Measurements from ENCODE around the gene WDFY3.
A peak's percentile ranks its signal among the peaks of the same experiment; 100 is the strongest.

WDFY3 gene

GRCh38 chr4:84856468-84857049 is 109.9 kb downstream of the WDFY3 start:
- TF ChIP-seq, protein P1, sequence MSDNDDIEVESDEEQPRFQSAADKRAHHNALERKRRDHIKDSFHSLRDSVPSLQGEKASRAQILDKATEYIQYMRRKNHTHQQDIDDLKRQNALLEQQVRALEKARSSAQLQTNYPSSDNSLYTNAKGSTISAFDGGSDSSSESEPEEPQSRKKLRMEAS (IDR thresholded peaks at IDR 0.05): no peak
- TF ChIP-seq USF1 (IDR thresholded peaks at IDR 0.05): no peak
- no peak for TF ChIP-seq CEBPB (IDR thresholded peaks at IDR 0.05)
- no peak for TF ChIP-seq FOXM1 (IDR thresholded peaks at IDR 0.05; ENCODE audit: borderline replicate concordance, low read depth)
- no peak for TF ChIP-seq TCF12 (IDR thresholded peaks at IDR 0.05; ENCODE audit: low read depth)
- TF ChIP-seq EGR1 (IDR thresholded peaks at IDR 0.05): no peak
- TF ChIP-seq RAD21 (IDR thresholded peaks at IDR 0.05; ENCODE audit: low read depth): no peak
- TF ChIP-seq EP300 (IDR thresholded peaks at IDR 0.05; ENCODE audit: borderline replicate concordance): no peak
- TF ChIP-seq REST (IDR thresholded peaks at IDR 0.05; ENCODE audit: low read depth): no peak
- TF ChIP-seq TAF1 (IDR thresholded peaks at IDR 0.05; ENCODE audit: low read depth): no peak
- no peak for TF ChIP-seq YY1 (IDR thresholded peaks at IDR 0.05; ENCODE audit: low read depth)
- no peak for TF ChIP-seq CREB1 (IDR thresholded peaks at IDR 0.05; ENCODE audit: low read depth)
- TF ChIP-seq NFIC (IDR thresholded peaks at IDR 0.05): no peak
- TF ChIP-seq TEAD4 (IDR thresholded peaks at IDR 0.05): no peak
- no peak for TF ChIP-seq ZBTB7A (IDR thresholded peaks at IDR 0.05; ENCODE audit: low read depth)

- TF ChIP-seq USF1 (IDR thresholded peaks at IDR 0.05) (no peak), TCF12 (IDR thresholded peaks at IDR 0.05; ENCODE audit: low read depth) (no peak), EP300 (IDR thresholded peaks at IDR 0.05; ENCODE audit: borderline replicate concordance) (no peak), EGR1 (IDR thresholded peaks at IDR 0.05) (no peak), TEAD4 (IDR thresholded peaks at IDR 0.05) (no peak), YY1 (IDR thresholded peaks at IDR 0.05; ENCODE audit: low read depth) (no peak), CREB1 (IDR thresholded peaks at IDR 0.05; ENCODE audit: low read depth) (no peak), REST (IDR thresholded peaks at IDR 0.05; ENCODE audit: low read depth) (no peak), RAD21 (IDR thresholded peaks at IDR 0.05; ENCODE audit: low read depth) (no peak), TAF1 (IDR thresholded peaks at IDR 0.05; ENCODE audit: low read depth) (no peak), CEBPB (IDR thresholded peaks at IDR 0.05) (no peak), FOXM1 (IDR thresholded peaks at IDR 0.05; ENCODE audit: borderline replicate concordance, low read depth) (no peak)
- TF ChIP-seq, protein P1 (IDR thresholded peaks at IDR 0.05): no peak
Measured at GRCh38 chr4:84855774-84856173, 110.7 kb downstream of the WDFY3 start.

DNA sequence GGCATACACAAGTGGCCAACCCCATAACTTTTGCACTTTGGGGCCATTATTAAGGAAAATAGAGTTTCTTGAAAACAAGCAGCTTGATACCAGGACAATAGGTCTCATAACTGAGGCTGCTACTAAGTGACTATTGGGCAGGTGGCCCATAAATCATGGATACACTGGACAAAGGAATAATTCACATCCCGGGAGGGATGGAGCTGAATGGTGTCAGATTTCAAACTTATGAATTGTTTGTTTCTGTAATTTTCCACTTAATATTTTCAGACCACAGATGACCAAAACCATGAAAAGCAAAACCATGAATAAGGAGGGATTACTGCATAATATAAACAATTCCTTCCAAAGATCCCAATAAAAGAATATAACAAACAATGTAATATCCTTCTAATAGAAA is 114.4 kb downstream of the WDFY3 start:
- peak; percentile 60; the same call in 1 of the 2 replicates for TF ChIP-seq EP300 (IDR thresholded peaks at IDR 0.05; ENCODE audit: borderline replicate concordance)
- TF ChIP-seq, protein P1 (IDR thresholded peaks at IDR 0.05): no peak
- TF ChIP-seq NFIC (IDR thresholded peaks at IDR 0.05): no peak
- peak; percentile 28; the same call in 1 of the 2 replicates for TF ChIP-seq TEAD4 (IDR thresholded peaks at IDR 0.05)
- no peak for TF ChIP-seq TAF1 (IDR thresholded peaks at IDR 0.05; ENCODE audit: low read depth)
- TF ChIP-seq TCF12 (IDR thresholded peaks at IDR 0.05; ENCODE audit: low read depth): peak; percentile 70
- TF ChIP-seq EGR1 (IDR thresholded peaks at IDR 0.05): no peak
- TF ChIP-seq USF1 (IDR thresholded peaks at IDR 0.05): no peak
- no peak for TF ChIP-seq ZBTB7A (IDR thresholded peaks at IDR 0.05; ENCODE audit: low read depth)
- no peak for TF ChIP-seq CREB1 (IDR thresholded peaks at IDR 0.05; ENCODE audit: low read depth)

DNA sequence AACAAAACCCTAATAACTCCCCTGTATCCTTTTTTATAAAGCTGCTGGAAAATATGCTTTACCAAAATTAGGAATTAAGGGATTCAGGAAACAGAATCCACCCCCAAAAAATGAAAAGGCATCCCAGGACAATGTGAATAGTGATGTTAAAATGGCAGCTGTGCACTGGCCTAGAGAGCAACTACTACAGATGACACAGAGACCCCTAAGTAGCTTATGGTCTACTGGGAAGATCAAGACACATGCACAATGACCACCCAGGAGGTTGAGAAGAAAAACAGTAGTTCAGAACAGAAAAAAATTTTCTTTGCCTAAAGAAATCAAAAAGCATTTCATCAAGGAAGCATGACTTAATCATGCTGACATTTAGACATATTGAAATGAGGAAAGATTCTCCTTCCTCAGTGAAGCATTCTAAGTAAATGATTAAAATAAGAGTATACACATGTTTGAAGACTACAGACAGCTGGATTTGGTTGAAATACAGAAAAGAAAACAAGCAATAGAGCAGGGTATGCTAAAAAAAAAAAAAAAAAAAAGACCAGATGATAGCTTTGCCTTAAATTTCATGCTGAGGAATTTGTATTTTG is 117.3 kb downstream of the WDFY3 start:
- TF ChIP-seq FOXM1 (IDR thresholded peaks at IDR 0.05; ENCODE audit: borderline replicate concordance, low read depth): no peak
- no peak for TF ChIP-seq EGR1 (IDR thresholded peaks at IDR 0.05)
- TF ChIP-seq, protein P1 (IDR thresholded peaks at IDR 0.05): no peak
- no peak for TF ChIP-seq USF1 (IDR thresholded peaks at IDR 0.05)
- TF ChIP-seq CEBPB (IDR thresholded peaks at IDR 0.05): no peak
- TF ChIP-seq REST (IDR thresholded peaks at IDR 0.05; ENCODE audit: low read depth): no peak
- TF ChIP-seq TCF12 (IDR thresholded peaks at IDR 0.05; ENCODE audit: low read depth): no peak
- TF ChIP-seq TAF1 (IDR thresholded peaks at IDR 0.05; ENCODE audit: low read depth): no peak
- no peak for TF ChIP-seq EP300 (IDR thresholded peaks at IDR 0.05; ENCODE audit: borderline replicate concordance)
- TF ChIP-seq RAD21 (IDR thresholded peaks at IDR 0.05; ENCODE audit: low read depth): no peak
- TF ChIP-seq TEAD4 (IDR thresholded peaks at IDR 0.05): no peak
- TF ChIP-seq NFIC (IDR thresholded peaks at IDR 0.05): no peak
- TF ChIP-seq CREB1 (IDR thresholded peaks at IDR 0.05; ENCODE audit: low read depth): no peak
- no peak for TF ChIP-seq ZBTB7A (IDR thresholded peaks at IDR 0.05; ENCODE audit: low read depth)
